GM10266 (cell line): ENCODE data around the gene MYH9.

Experiments
- DNase-seq: peaks from one replicate; pipeline ENCODE4 v3.0.0; 2012; ENCODE audit errors: extremely low spot score
- TF ChIP-seq, protein P1 (sequence below): IDR thresholded peaks from 2 replicates; pipeline ENCODE4 v1.5.1; 2012; ENCODE audit warnings: mild to moderate bottlenecking, low read depth; ENCODE audit not compliant: control insufficient read depth, insufficient read depth; ENCODE audit errors: missing control alignments

Gene MYH9

DNA sequence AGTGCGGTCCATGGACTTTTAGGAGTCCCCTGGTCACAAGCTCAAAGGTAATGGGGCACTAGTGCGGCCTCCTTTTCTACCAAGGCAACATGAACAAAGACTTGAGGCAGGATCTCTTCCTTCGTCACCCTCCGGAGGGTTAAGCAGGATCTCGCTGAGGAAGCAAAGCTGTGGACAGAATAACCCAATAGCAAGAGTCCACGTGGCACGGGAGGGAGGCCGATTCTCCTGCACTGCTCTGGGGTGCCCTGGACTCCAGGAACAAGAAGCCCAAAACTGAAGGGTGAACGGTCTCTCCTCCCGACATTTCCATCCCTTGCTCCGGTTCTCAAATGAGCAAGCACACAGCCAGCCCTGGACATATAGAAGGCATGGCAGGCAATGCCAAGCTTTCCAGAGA lies 20.7 kb downstream of the MYH9 start:
- TF ChIP-seq, protein P1, sequence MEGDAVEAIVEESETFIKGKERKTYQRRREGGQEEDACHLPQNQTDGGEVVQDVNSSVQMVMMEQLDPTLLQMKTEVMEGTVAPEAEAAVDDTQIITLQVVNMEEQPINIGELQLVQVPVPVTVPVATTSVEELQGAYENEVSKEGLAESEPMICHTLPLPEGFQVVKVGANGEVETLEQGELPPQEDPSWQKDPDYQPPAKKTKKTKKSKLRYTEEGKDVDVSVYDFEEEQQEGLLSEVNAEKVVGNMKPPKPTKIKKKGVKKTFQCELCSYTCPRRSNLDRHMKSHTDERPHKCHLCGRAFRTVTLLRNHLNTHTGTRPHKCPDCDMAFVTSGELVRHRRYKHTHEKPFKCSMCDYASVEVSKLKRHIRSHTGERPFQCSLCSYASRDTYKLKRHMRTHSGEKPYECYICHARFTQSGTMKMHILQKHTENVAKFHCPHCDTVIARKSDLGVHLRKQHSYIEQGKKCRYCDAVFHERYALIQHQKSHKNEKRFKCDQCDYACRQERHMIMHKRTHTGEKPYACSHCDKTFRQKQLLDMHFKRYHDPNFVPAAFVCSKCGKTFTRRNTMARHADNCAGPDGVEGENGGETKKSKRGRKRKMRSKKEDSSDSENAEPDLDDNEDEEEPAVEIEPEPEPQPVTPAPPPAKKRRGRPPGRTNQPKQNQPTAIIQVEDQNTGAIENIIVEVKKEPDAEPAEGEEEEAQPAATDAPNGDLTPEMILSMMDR: no peak
- no peak for DNase-seq

DNA sequence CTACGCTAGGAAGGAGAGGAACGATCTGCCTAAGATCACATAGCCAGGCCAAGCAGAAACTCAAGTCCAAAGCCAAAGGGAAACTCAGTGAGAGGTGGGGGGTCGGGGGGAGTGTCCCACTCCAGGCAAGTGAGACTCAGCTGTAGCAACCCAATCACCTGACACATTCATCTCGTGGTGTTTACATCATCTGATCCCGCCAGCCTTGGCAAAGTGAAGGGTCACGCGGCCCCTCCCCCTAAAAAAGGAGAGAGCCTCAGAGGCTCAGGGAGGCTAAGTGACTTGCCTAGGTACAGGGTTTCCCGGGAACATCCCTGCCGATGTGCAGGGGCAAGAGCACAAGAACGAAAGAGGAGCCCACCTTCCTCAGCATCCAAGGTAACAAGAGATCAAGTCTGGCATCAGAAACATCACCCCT lies 21.5 kb downstream of the MYH9 start:
- TF ChIP-seq, protein P1: no peak
- DNase-seq: no peak

DNA sequence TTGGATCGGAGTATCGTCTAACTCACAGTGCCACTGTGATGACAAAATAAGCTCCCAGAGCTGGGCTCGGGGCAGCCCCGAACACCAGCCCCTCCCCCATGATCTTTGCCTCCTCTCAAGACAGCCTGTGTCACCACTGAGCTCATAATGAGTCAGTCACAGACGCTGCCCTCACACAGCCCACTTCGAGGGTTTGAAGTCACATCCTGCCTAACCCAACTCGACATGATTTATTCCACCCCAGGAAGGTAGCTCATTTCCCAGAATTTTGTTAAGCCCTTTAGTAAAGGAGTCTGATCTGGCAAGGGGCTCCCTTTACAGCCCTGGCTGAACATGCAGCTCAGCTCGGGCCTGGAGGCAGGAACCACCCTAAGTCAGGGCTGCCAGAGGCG lies 22.8 kb downstream of the MYH9 start:
- TF ChIP-seq, protein P1: no peak

DNA sequence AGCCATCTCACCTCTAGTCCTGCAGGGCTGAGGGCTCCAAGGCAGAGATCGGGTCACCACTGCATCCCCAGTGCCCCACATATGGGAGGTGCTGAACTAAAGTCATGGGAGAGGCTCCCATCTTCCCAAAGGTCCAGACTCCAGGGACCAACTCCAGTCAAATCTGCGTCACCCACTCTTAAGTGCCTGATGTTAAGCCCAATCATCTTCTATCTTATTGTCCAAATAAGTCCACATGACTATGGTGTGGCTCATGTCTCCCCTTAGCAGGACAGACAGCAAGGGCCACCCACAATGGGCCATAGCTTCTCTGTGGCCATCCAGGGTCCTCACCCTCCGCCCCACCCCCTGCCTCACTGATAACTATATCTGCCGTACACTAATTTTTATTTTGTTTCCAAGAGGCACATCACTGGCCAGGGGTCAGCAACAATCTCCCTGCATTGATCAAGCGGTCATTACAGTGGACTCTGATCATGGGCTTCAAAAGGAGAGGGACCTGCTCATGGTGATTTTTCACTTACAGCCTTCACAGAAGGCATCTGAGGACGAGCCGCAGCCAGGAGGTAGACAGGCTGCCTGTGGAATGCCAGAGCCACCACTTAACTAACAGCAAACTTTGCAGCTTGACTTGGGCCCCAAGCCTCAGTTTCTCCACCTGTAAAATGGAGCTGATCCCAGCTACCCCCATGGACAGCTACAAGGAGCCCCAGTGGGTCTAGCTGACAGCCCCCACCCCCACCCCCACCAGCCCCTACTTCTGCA lies 23.3 kb downstream of the MYH9 start:
- no peak for DNase-seq
- TF ChIP-seq, protein P1: no peak

More for the DNA sequence above, 22.8 kb downstream of the MYH9 start:
- DNase-seq: peak; percentile 72

DNA sequence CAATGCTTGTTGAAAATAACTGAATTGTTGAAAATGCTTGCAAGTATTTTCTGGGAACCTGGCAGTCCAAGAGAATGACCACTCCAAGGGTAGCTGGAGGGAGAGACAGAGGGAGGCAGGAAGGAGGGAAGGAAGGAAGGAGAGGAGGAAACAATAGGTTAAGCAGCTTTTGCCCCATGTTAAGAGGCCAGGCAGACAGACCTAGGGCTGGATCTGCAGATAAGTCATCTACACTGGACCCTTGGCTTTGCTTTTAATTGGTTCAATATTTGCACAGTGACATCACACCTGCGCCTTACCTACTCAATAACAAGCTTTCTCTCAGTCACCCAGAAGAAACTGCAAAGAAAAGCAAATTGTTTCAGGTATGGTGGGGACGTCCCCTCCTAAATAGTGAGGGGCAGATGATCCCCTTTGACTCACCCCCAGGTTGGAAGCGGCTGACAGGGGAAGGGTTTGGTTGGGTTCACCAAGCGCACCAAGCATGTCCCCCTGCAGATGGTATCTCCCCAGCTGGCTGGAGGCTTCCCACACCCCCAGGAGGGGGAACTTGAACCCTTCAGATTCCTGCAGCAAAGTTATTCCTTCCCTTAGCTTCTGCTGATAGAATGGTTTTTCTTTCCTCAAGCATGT lies 24.3 kb downstream of the MYH9 start:
- TF ChIP-seq, protein P1: no peak
- no peak for DNase-seq

DNA sequence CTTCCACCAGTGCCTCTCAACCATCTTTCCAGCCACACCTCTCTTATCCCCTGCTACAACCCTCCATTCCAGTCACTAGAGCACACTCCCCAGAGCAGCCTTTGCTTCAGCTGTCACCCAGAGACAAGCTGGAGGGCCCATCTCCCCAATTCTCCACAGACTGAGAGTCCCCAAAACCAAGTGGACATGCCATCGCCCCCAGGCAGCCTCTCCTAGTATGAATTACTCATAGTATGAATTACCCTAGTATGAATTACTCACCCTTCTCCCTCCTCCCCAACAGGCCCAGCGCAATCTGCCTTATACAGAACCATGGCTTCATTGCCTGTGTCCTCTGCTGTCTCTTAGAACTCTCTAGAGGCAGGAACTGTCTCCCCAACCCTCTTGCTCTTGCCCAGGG lies 24.8 kb downstream of the MYH9 start:
- TF ChIP-seq, protein P1: no peak
- DNase-seq: no peak

DNA sequence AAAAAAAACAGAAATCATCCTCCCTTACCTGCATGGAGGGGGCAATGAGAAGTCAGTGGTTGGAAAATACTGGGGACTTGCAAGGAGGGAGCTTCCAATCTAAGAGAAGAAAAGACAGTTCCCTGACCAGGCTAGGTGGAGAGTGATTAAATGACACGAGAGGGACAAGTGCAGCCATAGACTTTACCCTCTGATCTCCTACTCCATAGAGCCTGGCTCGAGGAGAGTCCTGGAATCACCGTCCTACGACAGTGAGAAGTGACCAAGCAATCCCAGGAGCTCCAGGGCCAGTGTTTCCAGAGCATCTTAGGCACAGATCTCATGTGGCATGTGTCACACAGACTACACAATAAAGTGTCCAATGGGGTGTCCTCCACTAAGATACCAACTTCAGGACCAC lies 25.7 kb downstream of the MYH9 start:
- DNase-seq: no peak
- TF ChIP-seq, protein P1: no peak
